Midbrain (tissue), 1 donor: ENCODE measurements around the gene GARNL3.

Experiments used
- DNase-seq: peaks from one replicate; lab custom pipeline; 2025; lab: John Stamatoyannopoulos, UW

The GARNL3 gene

GRCh38 chr9:127405344-127406125 lies 141.0 kb downstream of the GARNL3 start:
- DNase-seq: no peak

- DNase-seq: no peak
These were observed 142.4 kb downstream of the GARNL3 start for GRCh38 chr9:127406799-127407491.

GRCh38 chr9:127407492-127407843 lies 142.9 kb downstream of the GARNL3 start:
- DNase-seq: no peak

- DNase-seq: no peak
These were observed 146.5 kb downstream of the GARNL3 start for GRCh38 chr9:127411122-127411521.

- no peak for DNase-seq
These were observed 150.6 kb downstream of the GARNL3 start for GRCh38 chr9:127415141-127415540.

- DNase-seq: no peak
These were observed 151.1 kb downstream of the GARNL3 start for GRCh38 chr9:127415657-127416056.

- no peak for DNase-seq
These were observed 152.8 kb downstream of the GARNL3 start for GRCh38 chr9:127417131-127418036.

- no peak for DNase-seq
These were observed 153.5 kb downstream of the GARNL3 start for GRCh38 chr9:127418037-127418471.

GRCh38 chr9:127419348-127419747 lies 154.8 kb downstream of the GARNL3 start:
- no peak for DNase-seq

- DNase-seq: no peak
These were observed 156.5 kb downstream of the GARNL3 start for GRCh38 chr9:127421057-127421456.

- DNase-seq: no peak
These were observed 157.7 kb downstream of the GARNL3 start for GRCh38 chr9:127422133-127422782.

GRCh38 chr9:127422787-127423186 lies 158.2 kb downstream of the GARNL3 start:
- no peak for DNase-seq

GRCh38 chr9:127423476-127423933 lies 158.9 kb downstream of the GARNL3 start:
- no peak for DNase-seq

- peak; percentile 96 for DNase-seq
These were observed 159.5 kb downstream of the GARNL3 start, which contains the start of gene ZNF79 for GRCh38 chr9:127423934-127424675. Gene ZNF79, plus strand, starts transcription at chr9:127424382. Its CDS starts 406 bp downstream, at chr9:127424788.

- no peak for DNase-seq
These were observed 160.1 kb downstream of the GARNL3 start for GRCh38 chr9:127424676-127424999.

- DNase-seq: no peak
These were observed 162.2 kb downstream of the GARNL3 start for GRCh38 chr9:127426756-127427155.

GRCh38 chr9:127428348-127428747 lies 163.8 kb downstream of the GARNL3 start:
- DNase-seq: no peak

- DNase-seq: no peak
These were observed 165.8 kb downstream of the GARNL3 start for GRCh38 chr9:127430415-127430814.

- no peak for DNase-seq
These were observed 173.1 kb downstream of the GARNL3 start for GRCh38 chr9:127437497-127438264.

- no peak for DNase-seq
These were observed 173.8 kb downstream of the GARNL3 start for GRCh38 chr9:127438394-127438793.
